Activated naive CD4-positive, alpha-beta T cell (primary cell): ENCODE data around the gene DDX60.

Source experiments
- DNase-seq, 4 experiments: peaks; one replicate each; lab custom pipeline; 2025; lab: John Stamatoyannopoulos, UW

The DDX60 gene

DNA sequence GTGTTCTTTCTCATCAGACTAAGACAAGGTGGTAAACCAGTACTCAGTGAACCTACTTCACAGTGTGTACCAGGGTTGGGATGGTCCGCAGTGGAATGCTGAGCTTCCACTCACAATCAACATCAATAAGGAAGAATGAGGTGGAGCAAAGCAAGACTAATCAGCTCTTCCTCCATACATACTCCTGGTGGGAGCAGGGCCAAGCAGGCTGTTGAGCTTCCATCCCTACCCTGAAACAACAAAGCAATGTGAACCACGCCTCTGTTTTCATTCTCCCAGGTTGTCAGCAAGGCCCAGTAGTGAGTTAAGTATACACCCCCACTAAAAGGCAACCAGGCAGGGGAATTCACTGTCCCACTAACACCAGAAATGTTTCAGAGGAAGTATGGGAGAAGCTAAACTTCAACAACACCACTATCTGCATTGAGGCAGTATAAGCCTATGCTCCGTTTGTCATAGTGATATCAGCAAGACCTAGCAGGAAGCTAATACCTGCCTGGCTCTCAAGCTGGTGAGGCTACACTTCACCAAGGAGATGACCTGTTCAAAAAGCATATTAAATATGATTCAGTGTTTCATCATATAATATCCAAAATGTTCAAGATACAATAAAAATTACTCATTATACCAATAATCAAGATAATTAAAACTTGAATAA lies 109.5 kb downstream of the DDX60 start:
- DNase-seq: no peak

DNA sequence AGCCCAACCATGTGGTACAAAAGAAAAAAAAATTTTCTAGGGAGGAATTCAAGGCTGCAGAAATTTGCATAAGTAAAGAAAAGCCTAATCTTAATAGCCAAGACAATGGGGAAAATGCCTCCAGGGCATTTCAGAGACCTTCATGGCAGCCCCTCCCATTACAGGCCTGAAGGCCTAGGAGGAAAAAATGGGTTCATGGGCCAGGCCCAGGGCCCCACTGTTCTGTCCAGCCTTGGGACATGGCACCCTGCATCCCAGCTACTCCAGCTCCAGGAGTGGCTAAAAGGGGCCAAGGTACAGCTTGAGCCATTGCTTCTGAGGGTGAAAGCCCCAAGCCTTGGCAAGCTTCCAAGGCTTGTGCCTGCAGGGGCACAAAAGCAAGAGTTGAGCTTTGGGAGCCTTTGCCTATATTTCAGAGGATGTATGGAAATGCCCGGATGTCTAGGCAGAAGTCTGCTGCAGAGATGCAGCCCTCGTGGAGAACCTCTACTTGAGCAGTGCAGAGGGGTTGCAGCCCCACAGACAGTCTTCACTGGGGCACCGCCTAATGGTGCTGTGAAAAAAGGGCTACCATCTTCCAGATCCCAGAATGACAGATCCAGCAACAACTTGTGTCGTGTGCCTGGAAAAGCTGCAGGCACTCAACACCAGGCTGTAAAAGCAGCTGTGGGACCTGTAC lies 115.2 kb downstream of the DDX60 start:
- DNase-seq: no peak

DNA sequence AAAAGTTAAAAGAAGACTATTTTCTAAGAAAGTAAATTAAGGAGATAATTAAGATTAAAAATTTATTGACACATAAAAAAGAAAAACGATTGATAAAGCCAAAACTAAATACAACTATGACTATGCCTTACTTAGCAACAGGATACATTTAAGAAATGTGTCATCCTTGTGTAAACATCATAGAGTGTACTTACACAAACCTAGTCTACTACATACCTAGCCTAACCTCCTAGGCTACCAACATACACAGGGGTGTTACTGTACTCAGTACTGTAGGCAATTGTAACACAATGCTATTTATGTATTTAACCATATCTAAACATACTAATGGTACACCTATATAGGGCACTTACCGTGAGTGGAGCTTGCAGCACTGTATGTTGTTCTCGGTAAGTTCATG lies 117.9 kb downstream of the DDX60 start:
- DNase-seq: no peak

- DNase-seq: no peak
These were observed 119.1 kb downstream of the DDX60 start for GRCh38 chr4:168199260-168199957.

DNA sequence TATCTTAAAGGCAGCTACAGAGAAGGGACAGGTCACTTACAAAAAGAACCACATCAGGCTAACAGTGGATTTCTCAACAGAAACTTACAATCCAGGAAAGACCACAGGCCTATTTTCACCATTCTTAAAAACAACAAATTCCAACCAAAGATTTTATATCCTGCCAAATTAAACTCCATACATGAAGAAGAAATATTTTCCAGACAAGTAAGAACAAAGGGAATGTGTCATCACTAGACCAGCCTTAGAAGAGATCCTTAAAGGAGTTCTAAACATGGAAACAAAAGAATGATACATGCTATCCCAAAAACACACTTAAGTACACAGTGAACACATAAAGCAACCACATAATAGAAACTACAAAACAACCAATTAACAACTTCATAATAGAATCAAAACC lies 120.6 kb downstream of the DDX60 start:
- no peak for DNase-seq

DNA sequence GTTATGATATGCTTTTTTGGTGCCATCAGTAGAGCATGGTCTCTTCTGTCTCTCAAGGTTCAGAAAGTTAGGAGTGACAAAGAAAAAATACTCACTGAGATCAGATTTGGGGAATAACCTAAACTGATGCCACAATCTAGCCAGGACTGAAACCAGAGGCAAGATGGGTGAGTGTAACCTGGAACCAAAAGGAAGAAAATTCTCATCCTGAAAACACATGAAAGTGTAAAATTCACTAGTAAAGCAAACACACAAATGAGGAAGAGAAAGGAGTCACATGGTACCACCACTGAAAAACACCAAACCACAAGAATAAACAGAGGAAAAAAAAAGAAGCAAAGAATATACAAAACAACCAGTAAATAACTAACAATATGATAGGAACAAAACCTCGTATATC lies 129.8 kb downstream of the DDX60 start:
- DNase-seq: no peak

DNA sequence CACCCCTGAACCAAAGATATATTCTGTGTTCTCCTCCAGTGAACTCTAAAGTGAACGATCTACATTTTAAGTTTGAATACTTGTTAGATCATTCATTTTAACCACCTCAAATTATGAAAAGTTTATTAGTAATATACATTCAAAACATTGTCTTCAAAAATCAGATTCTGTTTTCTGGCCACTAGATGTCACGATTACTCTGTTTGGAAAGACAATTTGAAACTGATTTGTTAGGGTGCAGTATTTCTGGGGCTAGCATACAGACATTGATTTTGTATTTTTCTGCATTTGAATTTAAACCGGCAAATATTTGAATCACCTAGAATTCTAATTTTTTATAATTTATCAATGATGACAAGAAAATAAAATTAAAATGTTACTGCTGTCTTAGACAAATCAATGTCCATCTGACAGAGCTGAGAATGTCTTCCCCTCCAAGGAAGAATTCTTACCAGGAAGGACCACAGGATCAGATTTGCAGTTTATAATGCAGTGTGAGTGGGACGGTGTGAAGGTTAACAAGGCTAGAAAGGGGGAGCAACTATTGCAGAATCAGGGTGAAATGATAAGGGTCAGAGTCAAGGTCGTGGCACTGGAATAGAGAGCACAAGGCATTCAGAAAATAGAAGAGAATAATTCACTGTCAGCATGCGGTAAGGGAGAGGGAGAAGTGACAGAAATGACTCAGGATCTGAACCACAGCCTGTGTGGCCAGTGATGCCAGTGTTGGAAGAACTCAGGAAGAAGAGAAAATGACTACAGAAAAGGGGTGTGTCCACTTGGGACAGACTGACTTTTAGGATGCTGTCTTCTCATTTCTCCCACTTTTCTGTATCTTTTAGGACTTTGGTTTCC lies 134.6 kb downstream of the DDX60 start:
- DNase-seq: no peak

- no peak for DNase-seq
These were observed 140.9 kb downstream of the DDX60 start for GRCh38 chr4:168177546-168178149.

- no peak for DNase-seq
These were observed 144.2 kb downstream of the DDX60 start for GRCh38 chr4:168174308-168174707.

- no peak for DNase-seq
These were observed 150.8 kb downstream of the DDX60 start for GRCh38 chr4:168167714-168168284.
